ENCODE data around the gene NFU1. TPM values are rescaled to one million over a fixed set of nuclear protein-coding genes. Genes with fewer than 3 reads are reported as not detected.

NFU1 gene
- total RNA-seq, 1 donor from 2014 or later, result 25.4 TPM

- DNase-seq (ENCODE audit: low read depth), result peak; percentile 61
- no peak for TF ChIP-seq CTCF (IDR thresholded peaks at IDR 0.05; ENCODE audit: insufficient read depth, low read length, poor library complexity, severe bottlenecking)
- H3K4me3 ChIP-seq (ENCODE audit: low read depth, low read length), result peak within 1 kb of the TSS; percentile 96
- H3K36me3 ChIP-seq (ENCODE audit: control insufficient read depth, insufficient read depth, low read length), result no peaks in the 10 kb centered on the region
- H3K27me3 ChIP-seq (ENCODE audit: control insufficient read depth, insufficient read depth, low read length), result no peaks in the 10 kb centered on the region
Observed at GRCh38 chr2:69386789-69387734, 50.2 kb downstream of the NFU1 start, which contains the start of gene GFPT1. GFPT1 (minus strand) TSS chr2:69387227; CDS start chr2:69387071, 156 bp downstream.

GRCh38 chr2:69386360-69386759, 50.9 kb downstream of the NFU1 start:
- Histone ChIP-seq H3K4me3 (ENCODE audit: low read depth, low read length) (peak overlapping the region; percentile 96), H3K36me3 (ENCODE audit: control insufficient read depth, insufficient read depth, low read length) (no peaks in the 10 kb centered on the region), H3K27me3 (ENCODE audit: control insufficient read depth, insufficient read depth, low read length) (no peaks in the 10 kb centered on the region)
- no peak for TF ChIP-seq CTCF (IDR thresholded peaks at IDR 0.05; ENCODE audit: insufficient read depth, low read length, poor library complexity, severe bottlenecking)
- DNase-seq (ENCODE audit: low read depth), result no peak

- H3K4me3 ChIP-seq (ENCODE audit: low read depth, low read length), result peak overlapping the region; percentile 96
- H3K36me3 ChIP-seq (ENCODE audit: control insufficient read depth, insufficient read depth, low read length), result no peaks in the 10 kb centered on the region
- DNase-seq (ENCODE audit: low read depth), result no peak
- no peak for TF ChIP-seq CTCF (IDR thresholded peaks at IDR 0.05; ENCODE audit: insufficient read depth, low read length, poor library complexity, severe bottlenecking)
- H3K27me3 ChIP-seq (ENCODE audit: control insufficient read depth, insufficient read depth, low read length), result no peaks in the 10 kb centered on the region
Observed at GRCh38 chr2:69385443-69386151, 51.6 kb downstream of the NFU1 start.

GRCh38 chr2:69384618-69385081, 52.6 kb downstream of the NFU1 start:
- Histone ChIP-seq H3K27me3 (ENCODE audit: control insufficient read depth, insufficient read depth, low read length) (no peaks in the 10 kb centered on the region), H3K4me3 (ENCODE audit: low read depth, low read length) (no peak overlapping the region), H3K36me3 (ENCODE audit: control insufficient read depth, insufficient read depth, low read length) (no peaks in the 10 kb centered on the region)
- no peak for TF ChIP-seq CTCF (IDR thresholded peaks at IDR 0.05; ENCODE audit: insufficient read depth, low read length, poor library complexity, severe bottlenecking)
- DNase-seq (ENCODE audit: low read depth), result no peak

- Histone ChIP-seq H3K27me3 (ENCODE audit: control insufficient read depth, insufficient read depth, low read length) (no peaks in the 10 kb centered on the region), H3K4me3 (ENCODE audit: low read depth, low read length) (no peak overlapping the region), H3K36me3 (ENCODE audit: control insufficient read depth, insufficient read depth, low read length) (no peaks in the 10 kb centered on the region)
- TF ChIP-seq CTCF (IDR thresholded peaks at IDR 0.05; ENCODE audit: insufficient read depth, low read length, poor library complexity, severe bottlenecking), result no peak
- no peak for DNase-seq (ENCODE audit: low read depth)
Observed at GRCh38 chr2:69383176-69383812, 53.9 kb downstream of the NFU1 start.
